HG03565 (cell line): ENCODE data around the gene TTC19.
"Not testable (repeated sequence)": the region's sequence is repeated elsewhere in the genome, so short reads cannot be mapped to it uniquely, and the experiment has no call there.

ENCODE experiments used
- ATAC-seq: cut with Tn5 transposase; IDR thresholded peaks from one replicate; pipeline ENCODE4 v1.9.1; 2021; ENCODE audit warnings: mild to moderate bottlenecking, moderate library complexity; ENCODE audit not compliant: unreplicated experiment

Gene TTC19

DNA sequence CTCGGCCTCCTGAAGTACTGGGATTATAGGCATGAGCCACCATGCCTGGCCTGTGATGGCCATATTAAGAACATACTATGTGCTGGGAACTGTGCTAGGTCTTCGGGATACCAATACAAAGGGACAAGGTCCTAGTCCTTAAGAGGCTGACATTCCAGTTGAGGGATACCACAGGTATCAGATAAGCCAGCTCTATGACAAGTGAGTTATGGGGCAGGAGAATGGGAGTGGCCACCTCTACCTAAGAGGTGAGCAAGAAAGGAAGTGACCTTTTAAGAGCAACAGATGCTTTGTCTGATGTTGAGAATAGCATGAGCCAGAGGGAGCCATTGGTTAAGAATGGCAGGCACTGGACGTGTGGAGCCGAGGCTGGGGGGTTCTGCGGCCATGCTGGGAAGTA is 27.7 kb upstream of the TTC19 start:
- ATAC-seq, result no peak

DNA sequence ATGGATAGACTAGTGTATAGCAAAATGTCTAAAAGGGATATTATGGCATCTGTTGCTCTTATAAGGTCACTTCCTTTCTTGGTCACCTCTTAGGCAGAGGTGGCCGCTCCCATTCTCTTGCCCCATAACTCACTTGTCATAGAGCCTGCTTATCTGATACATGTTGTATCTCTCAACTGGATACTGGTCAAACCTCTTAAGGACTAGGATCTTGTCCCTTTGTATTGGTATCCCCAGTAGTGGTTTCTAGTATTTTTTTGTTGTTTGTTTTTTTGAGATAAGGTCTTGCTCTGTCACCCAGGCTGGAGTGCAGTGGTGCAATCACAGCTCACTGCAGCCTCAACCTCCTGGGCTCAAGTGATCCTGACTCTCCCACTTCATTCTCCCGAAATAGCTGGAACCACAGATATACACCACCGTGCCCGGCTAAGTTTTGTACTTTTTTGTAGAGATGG is 27.1 kb upstream of the TTC19 start:
- no peak for ATAC-seq

DNA sequence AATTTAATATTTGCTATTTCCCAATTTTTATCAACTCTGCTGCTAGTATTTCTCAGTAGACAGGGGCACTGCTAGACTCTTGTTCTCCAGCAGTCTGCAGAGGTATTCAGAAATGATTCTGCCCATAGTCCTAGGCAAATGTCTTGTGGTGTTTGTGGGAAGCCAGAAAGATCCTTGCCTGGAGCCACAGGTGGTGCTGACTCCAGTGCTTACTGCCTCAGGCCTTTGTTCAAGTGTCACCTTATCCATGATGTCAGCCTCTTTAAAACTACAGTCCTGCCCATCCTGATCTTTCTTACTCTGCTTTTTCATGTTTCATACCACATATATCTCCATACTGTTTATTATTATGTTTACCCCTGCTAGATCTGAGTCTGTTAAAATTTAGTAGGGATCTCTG is 26.6 kb upstream of the TTC19 start:
- no peak for ATAC-seq

DNA sequence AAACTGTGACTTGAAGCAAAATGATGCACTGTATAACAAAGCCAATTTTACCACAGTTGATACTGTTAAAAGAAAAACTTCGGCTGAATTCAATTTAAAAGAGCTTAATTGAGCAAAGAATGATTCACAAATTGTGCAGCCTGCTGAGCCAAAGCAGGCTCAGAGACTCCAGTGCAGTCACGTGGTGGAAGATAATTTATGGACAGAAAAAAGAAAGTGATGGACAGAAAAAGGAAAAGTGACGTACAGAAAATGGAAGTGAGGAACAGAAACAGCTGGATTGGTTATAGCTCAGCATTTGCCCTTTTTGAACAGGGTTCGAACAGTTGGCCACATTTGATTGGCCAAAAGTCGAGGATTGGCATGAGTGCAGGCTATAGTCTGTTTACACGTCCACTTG is 25.8 kb upstream of the TTC19 start:
- no peak for ATAC-seq

DNA sequence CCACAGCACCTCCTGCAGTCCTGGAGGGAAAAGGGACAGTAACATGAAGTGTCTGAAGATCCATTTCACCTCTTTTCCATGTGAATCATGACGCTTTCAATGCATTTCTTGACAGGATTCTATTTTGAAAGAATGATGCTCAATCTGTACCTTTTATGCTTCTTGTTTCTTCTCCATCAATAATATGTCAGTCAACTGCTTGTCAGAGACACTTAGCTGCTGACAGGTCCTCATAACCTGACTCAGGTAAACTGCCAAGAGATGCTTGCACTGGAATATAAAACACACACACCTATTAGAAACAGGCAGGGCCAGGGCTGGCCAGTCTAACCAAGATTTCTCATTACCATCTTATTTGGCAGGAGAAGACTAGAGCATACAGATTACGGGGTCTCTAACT is 21.7 kb upstream of the TTC19 start:
- ATAC-seq, result no peak

GRCh38 chr17:15978606-15979005 is 21.0 kb upstream of the TTC19 start:
- ATAC-seq, result no peak

- not testable (repeated sequence) for ATAC-seq
Observed at GRCh38 chr17:15979013-15979412, 20.6 kb upstream of the TTC19 start.

DNA sequence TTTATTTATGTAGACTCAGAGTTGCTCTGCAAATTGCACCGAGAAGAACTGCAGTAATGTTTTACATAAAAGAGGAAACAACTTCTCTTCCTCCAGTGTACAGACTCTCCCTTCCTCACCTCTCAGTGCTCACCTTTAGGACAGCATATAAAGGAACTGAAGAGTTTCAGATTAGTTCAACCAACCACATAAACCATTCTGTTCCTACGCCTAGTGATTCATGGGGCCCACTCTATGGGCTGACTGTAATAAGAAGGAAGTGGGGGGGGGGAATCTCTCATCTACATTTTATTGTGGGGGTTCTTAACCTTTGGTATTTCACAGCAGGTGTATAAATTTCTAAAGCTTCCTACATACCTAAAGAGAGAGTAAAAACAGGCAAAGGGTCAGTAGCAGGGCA is 18.4 kb upstream of the TTC19 start:
- ATAC-seq, result peak; percentile 93

- no peak for ATAC-seq
Observed at GRCh38 chr17:15981646-15982580, 17.7 kb upstream of the TTC19 start.

- no peak for ATAC-seq
Observed at GRCh38 chr17:15996322-15996721, 3.3 kb upstream of the TTC19 start.

DNA sequence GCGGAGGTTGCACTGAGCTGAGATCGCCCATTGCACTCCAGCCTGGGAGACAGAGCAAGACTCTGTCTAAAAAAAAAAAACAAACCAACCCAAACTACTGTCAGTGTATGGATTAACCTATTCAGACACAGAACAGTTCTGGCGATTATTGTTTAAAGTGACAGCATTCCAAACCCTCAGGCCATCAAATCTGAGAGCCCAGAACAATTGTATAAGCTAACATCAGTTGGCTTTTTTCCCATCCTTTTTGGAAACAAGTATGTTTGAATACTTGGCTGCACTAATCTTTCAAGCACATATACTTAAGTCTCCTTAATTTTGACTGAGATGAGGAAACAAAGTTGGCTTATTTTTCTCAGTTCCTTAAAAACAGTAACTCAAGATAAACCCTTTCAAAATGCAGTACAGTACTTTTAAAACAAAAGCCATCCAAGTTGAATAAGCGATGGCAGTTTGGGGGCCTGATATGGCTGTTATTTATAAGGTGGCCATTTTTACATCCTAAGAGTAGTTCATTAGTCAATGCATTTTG is 1.5 kb upstream of the TTC19 start:
- ATAC-seq, result no peak

DNA sequence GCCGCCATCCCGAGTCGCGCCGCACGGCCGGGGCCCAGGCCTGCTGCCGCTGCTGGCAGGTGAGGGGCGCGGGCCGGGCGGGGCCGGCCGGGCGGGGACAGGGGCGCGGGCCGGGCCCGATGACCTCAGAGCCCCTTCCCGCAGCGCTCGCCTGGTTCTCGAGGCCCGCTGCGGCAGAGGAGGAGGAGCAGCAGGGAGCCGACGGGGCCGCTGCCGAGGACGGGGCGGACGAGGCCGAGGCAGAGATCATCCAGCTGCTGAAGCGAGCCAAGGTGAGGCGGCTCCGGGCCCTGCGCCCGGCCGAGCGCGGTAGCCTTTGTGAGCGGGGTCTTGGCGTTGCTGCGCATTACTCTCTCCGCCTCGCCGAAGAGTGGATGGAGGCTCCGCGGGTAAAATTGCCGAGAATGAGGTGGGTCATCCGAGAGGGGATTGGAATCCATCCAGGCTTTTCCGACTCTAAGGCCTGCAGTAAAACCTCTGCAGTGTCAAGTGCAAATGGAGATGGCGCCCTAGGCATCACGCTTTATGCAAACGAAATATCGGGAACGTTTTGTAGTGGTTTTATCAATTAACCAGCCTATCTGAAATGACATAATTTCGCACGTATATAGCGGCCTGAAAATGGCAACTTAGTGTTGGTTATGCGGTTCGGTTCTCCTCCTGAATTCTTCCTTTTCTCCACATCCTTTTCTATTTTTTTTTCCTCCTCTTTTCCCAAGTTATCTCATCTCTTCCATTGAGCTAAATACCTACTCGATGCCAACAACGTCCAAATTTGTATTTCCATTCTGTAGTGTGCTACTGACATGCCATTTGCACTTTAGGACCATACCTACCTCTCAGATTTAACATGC is 577 bp downstream of the TTC19 start:
- ATAC-seq, result no peak

DNA sequence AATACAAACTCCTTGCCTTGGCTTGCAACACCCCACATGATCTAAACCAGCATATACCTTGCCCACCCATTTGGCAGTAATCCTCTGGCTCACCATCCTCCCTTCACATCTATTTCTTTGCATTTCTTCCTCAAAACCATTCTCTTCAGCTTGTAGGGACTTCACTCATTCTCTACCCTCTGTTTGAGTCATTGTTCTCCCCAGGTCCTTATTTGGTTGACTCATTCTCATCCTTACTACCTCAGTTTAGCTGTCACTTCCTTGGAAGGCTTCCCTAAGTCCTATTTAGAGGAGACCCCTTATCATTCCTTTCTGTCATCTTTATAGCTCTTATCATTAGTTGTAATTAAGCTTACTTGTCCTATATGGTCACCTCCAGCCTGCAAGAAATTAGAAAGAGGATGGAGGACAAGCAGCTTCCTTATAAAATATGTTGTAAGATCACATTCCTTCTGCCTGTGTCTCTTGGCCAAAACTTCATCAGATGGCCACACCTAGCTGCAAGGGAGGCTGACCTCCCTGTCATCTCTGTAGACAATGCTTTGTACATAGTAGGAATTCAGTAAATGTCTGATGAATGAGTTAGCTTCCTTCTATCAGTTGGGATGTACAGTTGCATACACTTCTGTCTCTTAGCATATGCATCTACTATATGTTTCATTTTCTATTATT is 1.7 kb downstream of the TTC19 start:
- no peak for ATAC-seq

DNA sequence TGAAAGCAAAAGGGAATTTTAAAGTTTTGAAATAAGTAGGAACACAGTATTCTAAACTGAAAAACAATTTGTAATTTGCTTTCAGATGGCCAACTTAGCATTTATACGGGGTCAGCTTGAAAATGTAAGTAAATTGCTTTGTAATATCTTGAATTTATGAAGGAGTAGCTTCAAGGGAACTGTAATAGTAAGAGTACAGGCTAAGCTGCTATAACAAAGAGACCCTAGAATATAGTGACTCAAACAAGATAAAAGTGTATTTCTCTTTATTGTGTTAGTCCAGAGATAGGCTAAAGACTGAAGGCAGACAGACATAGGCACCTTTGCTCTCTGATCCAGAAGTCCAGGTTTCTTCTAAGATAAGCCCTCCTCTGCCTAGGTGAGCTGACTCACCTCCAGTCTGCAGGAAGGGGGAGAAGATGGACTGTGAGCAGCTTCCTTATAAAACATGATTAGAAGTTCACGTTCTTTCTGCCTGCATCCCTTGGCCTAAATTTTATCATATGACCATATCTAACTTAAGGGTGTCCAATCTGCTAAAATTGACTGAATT is 3.2 kb downstream of the TTC19 start:
- ATAC-seq, result no peak

- ATAC-seq, result no peak
Observed at GRCh38 chr17:16003841-16004240, 4.2 kb downstream of the TTC19 start.

DNA sequence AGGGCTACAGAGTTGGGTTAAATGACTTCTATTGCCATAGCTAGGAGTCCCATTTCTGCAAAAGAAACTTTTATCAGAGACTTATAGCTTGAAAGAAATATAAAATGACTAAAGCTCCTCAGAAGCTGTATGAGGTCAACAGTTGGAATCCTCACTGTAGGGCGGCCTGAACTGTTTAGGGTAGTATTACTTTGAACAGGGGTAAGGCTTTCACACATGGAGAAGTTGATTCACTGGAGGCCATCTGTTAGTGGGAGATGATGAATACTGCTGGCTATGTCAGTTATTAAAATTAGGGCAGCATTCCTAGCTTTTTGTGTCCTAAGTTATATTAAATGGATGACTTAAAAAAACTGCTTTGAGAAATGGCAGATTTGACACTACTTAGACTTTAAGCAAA is 6.0 kb downstream of the TTC19 start:
- no peak for ATAC-seq

- no peak for ATAC-seq
Observed at GRCh38 chr17:16007439-16007838, 7.8 kb downstream of the TTC19 start.

GRCh38 chr17:16013943-16014407 is 14.4 kb downstream of the TTC19 start:
- ATAC-seq, result no peak

DNA sequence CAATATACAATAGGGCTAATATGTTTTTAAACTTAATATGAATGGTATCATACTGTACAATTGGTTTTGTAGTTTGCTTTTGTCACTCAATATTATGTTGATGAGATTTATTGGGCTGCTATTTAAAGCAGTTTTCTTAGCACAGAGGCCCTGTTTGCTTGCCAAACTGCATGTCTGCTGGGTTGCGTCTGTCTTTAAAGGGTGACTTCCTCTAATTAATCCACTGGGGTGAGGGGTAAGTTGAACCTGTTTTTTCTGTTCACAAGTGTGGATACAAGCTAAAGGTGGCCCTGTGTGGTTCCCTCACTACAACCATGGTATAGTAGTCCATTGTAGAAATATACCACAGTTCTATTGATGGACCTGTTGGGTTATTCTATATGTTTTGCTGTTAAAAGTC is 19.7 kb downstream of the TTC19 start:
- no peak for ATAC-seq

GRCh38 chr17:16023881-16024280 is 24.3 kb downstream of the TTC19 start:
- ATAC-seq, result no peak

GRCh38 chr17:16025202-16025601 is 25.6 kb downstream of the TTC19 start:
- ATAC-seq, result no peak
